ENCODE measurements around the gene KLRG1.

KLRG1 gene

GRCh38 chr12:9039397-9039977 lies 50.1 kb downstream of the KLRG1 start:
- no peaks in the 10 kb centered on the region for H3K36me3 ChIP-seq
- no peak overlapping the region for H3K4me3 ChIP-seq (ENCODE audit: low read depth, low read length)
- H3K27me3 ChIP-seq (ENCODE audit: insufficient read depth, low read depth, severe bottlenecking), result no peaks in the 10 kb centered on the region
- no peak for DNase-seq
- TF ChIP-seq, protein P1, sequence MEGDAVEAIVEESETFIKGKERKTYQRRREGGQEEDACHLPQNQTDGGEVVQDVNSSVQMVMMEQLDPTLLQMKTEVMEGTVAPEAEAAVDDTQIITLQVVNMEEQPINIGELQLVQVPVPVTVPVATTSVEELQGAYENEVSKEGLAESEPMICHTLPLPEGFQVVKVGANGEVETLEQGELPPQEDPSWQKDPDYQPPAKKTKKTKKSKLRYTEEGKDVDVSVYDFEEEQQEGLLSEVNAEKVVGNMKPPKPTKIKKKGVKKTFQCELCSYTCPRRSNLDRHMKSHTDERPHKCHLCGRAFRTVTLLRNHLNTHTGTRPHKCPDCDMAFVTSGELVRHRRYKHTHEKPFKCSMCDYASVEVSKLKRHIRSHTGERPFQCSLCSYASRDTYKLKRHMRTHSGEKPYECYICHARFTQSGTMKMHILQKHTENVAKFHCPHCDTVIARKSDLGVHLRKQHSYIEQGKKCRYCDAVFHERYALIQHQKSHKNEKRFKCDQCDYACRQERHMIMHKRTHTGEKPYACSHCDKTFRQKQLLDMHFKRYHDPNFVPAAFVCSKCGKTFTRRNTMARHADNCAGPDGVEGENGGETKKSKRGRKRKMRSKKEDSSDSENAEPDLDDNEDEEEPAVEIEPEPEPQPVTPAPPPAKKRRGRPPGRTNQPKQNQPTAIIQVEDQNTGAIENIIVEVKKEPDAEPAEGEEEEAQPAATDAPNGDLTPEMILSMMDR (IDR thresholded peaks at IDR 0.05; ENCODE audit: low read depth, low read length), result peak; percentile 42
- H3K9me3 ChIP-seq (ENCODE audit: severe bottlenecking), result no peaks in the 10 kb centered on the region
- H3K27ac ChIP-seq, result no peak overlapping the region

- no peaks in the 10 kb centered on the region for H3K27me3 ChIP-seq (ENCODE audit: insufficient read depth, low read depth, severe bottlenecking)
Observed at GRCh38 chr12:9040484-9041186, 51.3 kb downstream of the KLRG1 start.

DNA sequence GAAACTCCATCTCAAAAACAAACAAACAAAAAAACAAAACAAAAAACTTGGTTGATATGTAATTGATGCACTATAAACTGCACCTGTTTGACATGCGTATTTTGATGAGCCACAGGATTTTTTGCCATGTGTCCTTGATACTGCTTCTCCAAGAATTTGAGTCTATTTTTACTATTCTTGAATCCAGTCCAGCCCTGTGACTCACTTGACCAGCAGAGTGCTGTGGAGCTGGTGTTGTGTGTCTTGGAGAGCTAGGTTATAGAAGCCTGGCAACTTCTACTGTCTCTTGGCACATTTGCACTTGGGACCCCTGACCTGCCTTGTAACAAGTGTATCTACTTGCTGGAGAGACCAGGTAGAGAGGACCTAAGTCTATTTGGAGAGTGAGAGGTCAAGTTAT lies 52.0 kb downstream of the KLRG1 start:
- TF ChIP-seq, protein P1 (IDR thresholded peaks at IDR 0.05; ENCODE audit: low read depth, low read length), result no peak
- no peaks in the 10 kb centered on the region for H3K36me3 ChIP-seq
- no peaks in the 10 kb centered on the region for H3K27me3 ChIP-seq (ENCODE audit: insufficient read depth, low read depth, severe bottlenecking)
- no peak overlapping the region for H3K4me3 ChIP-seq (ENCODE audit: low read depth, low read length)
- H3K27ac ChIP-seq, result no peak overlapping the region
- H3K9me3 ChIP-seq (ENCODE audit: severe bottlenecking), result no peaks in the 10 kb centered on the region
- no peak for DNase-seq

More at GRCh38 chr12:9040484-9041186, 51.3 kb downstream of the KLRG1 start:
- DNase-seq, result no peak
- Histone ChIP-seq H3K27ac (no peak overlapping the region), H3K4me3 (ENCODE audit: low read depth, low read length) (no peak overlapping the region), H3K9me3 (ENCODE audit: severe bottlenecking) (no peaks in the 10 kb centered on the region), H3K36me3 (no peaks in the 10 kb centered on the region)
- TF ChIP-seq, protein P1 (IDR thresholded peaks at IDR 0.05; ENCODE audit: low read depth, low read length), result no peak

- Histone ChIP-seq H3K27me3 (ENCODE audit: insufficient read depth, low read depth, severe bottlenecking) (no peaks in the 10 kb centered on the region), H3K4me3 (ENCODE audit: low read depth, low read length) (no peak overlapping the region), H3K27ac (no peak overlapping the region), H3K36me3 (no peaks in the 10 kb centered on the region), H3K9me3 (ENCODE audit: severe bottlenecking) (no peaks in the 10 kb centered on the region)
- TF ChIP-seq, protein P1 (IDR thresholded peaks at IDR 0.05; ENCODE audit: low read depth, low read length), result no peak
- DNase-seq, result no peak
Observed at GRCh38 chr12:9043766-9044165, 54.4 kb downstream of the KLRG1 start.

- Histone ChIP-seq H3K4me3 (ENCODE audit: low read depth, low read length) (no peak overlapping the region), H3K36me3 (no peaks in the 10 kb centered on the region), H3K27me3 (ENCODE audit: insufficient read depth, low read depth, severe bottlenecking) (no peaks in the 10 kb centered on the region), H3K9me3 (ENCODE audit: severe bottlenecking) (no peaks in the 10 kb centered on the region), H3K27ac (no peak overlapping the region)
- TF ChIP-seq, protein P1 (IDR thresholded peaks at IDR 0.05; ENCODE audit: low read depth, low read length), result no peak
- DNase-seq, result no peak
Observed at GRCh38 chr12:9047105-9047504, 57.8 kb downstream of the KLRG1 start.

Measured in WERI-Rb-1 (cell line).